C4-2B (cell line): ENCODE data around the gene MLXIP.

ENCODE experiments used
- ZFX ChIP-seq: fragments of 450-650 bp; IDR thresholded peaks from 2 replicates; pipeline ENCODE4 v1.6.1; 2017
- TF ChIP-seq, protein P1 (sequence below): fragments of 450-650 bp; conservative IDR thresholded peaks from 2 replicates; pipeline ENCODE4 v1.5.1; 2017; ENCODE audit warnings: mild to moderate bottlenecking

DNA sequence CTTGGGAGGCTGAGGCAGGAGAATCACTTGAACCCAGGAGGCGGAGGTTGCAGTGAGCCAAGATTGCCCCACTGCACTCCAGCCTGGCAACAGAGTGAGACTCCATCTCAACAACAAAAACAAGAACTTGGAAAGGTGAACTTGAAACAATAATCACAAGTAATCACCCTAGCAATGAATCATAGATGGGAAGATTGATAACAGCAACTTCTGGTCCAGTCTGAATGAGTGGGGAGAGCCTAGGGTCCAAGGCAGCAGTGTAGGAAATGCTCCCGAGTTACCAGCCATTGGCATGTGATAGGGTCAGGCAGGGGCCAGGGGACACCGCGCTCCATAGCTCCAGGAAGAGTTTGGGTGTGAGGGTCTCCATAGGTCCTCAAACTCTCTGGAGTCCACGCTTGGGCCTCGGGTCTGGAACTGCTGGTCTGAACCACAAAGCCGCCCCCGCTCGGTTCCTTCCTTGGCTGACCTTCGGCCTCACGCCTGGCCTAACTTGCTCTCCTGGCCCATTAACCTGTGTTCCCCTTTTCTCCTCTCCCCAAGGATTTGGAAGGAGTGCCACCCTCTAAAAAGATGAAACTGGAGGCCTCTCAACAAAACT lies 19.9 kb upstream of the MLXIP start:
- TF ChIP-seq, protein P1, sequence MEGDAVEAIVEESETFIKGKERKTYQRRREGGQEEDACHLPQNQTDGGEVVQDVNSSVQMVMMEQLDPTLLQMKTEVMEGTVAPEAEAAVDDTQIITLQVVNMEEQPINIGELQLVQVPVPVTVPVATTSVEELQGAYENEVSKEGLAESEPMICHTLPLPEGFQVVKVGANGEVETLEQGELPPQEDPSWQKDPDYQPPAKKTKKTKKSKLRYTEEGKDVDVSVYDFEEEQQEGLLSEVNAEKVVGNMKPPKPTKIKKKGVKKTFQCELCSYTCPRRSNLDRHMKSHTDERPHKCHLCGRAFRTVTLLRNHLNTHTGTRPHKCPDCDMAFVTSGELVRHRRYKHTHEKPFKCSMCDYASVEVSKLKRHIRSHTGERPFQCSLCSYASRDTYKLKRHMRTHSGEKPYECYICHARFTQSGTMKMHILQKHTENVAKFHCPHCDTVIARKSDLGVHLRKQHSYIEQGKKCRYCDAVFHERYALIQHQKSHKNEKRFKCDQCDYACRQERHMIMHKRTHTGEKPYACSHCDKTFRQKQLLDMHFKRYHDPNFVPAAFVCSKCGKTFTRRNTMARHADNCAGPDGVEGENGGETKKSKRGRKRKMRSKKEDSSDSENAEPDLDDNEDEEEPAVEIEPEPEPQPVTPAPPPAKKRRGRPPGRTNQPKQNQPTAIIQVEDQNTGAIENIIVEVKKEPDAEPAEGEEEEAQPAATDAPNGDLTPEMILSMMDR, result no peak
- no peak for TF ChIP-seq ZFX
